GM23338 (cell line): ENCODE results near the gene SMYD3. TPM values are rescaled to one million over a fixed set of nuclear protein-coding genes. Genes with fewer than 3 reads are reported as not detected.
A peak's percentile ranks its signal among the peaks of the same experiment; 100 is the strongest.

Experiments
- ATAC-seq: fragments of 200-7000 bp; cut with Tn5 transposase; 3 replicates; pipeline ENCODE4 v1.9.1; 2020
- DNase-seq: peaks from one replicate; pipeline ENCODE4 v3.0.0-alpha.2; 2015; ENCODE audit warnings: low spot score
- H2AFZ ChIP-seq: fragments of 200-600 bp; sonication (generic); 2 replicates; pipeline ENCODE4 v1.8.0; 2016; ENCODE audit warnings: antibody characterized with exemption, mild to moderate bottlenecking, moderate library complexity
- H3F3A ChIP-seq: fragments of 200-600 bp; sonication (generic); replicated peaks from 2 replicates; pipeline ENCODE4 v1.8.0; 2017; ENCODE audit warnings: antibody characterized with exemption, mixed run types, low read depth
- H3K27ac ChIP-seq: fragments of 200-600 bp; sonication (generic); 2 replicates; pipeline ENCODE4 v1.6.1; 2016; ENCODE audit warnings: low read depth
- H3K27me3 ChIP-seq: fragments of 200-600 bp; sonication (generic); 2 replicates; pipeline ENCODE4 v1.8.0; 2016; ENCODE audit warnings: mild to moderate bottlenecking, mixed run types, moderate library complexity; ENCODE audit not compliant: insufficient read depth
- H3K36me3 ChIP-seq: fragments of 200-600 bp; sonication (generic); 2 replicates; pipeline ENCODE4 v1.8.0; 2016; ENCODE audit warnings: mild to moderate bottlenecking; ENCODE audit not compliant: insufficient read depth
- H3K4me1 ChIP-seq: fragments of 200-600 bp; sonication (generic); 2 replicates; pipeline ENCODE4 v1.8.0; 2016; ENCODE audit warnings: mild to moderate bottlenecking, moderate library complexity; ENCODE audit not compliant: insufficient read depth
- H3K4me2 ChIP-seq: fragments of 200-600 bp; sonication (generic); 2 replicates; pipeline ENCODE4 v1.7.1; 2017; ENCODE audit warnings: mixed run types
- H3K4me3 ChIP-seq: fragments of 200-600 bp; sonication (generic); 2 replicates; pipeline ENCODE4 v1.6.1; 2016; ENCODE audit warnings: mixed run types
- H3K79me2 ChIP-seq: fragments of 200-600 bp; sonication (generic); replicated peaks from 2 replicates; pipeline ENCODE4 v1.8.0; 2017; ENCODE audit warnings: mild to moderate bottlenecking; ENCODE audit not compliant: insufficient read depth
- H3K9me2 ChIP-seq: fragments of 200-600 bp; sonication (generic); 2 replicates; pipeline ENCODE4 v1.8.0; 2017; ENCODE audit not compliant: insufficient read depth
- H4K20me1 ChIP-seq: fragments of 200-600 bp; sonication (generic); replicated peaks from 2 replicates; pipeline ENCODE4 v1.8.0; 2017; ENCODE audit warnings: mild to moderate bottlenecking; ENCODE audit not compliant: insufficient read depth
- H3K27ac Mint-ChIP-seq: 2 replicates; pipeline ENCODE4 v1.8.0; 2020; ENCODE audit warnings: inconsistent platforms, mild to moderate bottlenecking, moderate library complexity, mixed read lengths
- H3K27me3 Mint-ChIP-seq: 3 replicates; pipeline ENCODE4 v1.8.0; 2022; ENCODE audit warnings: low read depth, mild to moderate bottlenecking, moderate library complexity, mixed read lengths, inconsistent platforms; ENCODE audit not compliant: insufficient read depth, poor library complexity
- H3K36me3 Mint-ChIP-seq: 3 replicates; pipeline ENCODE4 v1.8.0; 2021; ENCODE audit warnings: low read depth, mild to moderate bottlenecking, inconsistent platforms, moderate library complexity, mixed read lengths
- H3K4me1 Mint-ChIP-seq: 3 replicates; pipeline ENCODE4 v1.8.0; 2020; ENCODE audit warnings: mild to moderate bottlenecking, inconsistent platforms, mixed read lengths
- H3K4me3 Mint-ChIP-seq: 3 replicates; pipeline ENCODE4 v1.8.0; 2021; ENCODE audit warnings: moderate library complexity, mild to moderate bottlenecking, inconsistent platforms, mixed read lengths
- H3K9me3 Mint-ChIP-seq: 3 replicates; pipeline ENCODE4 v1.8.0; 2020; ENCODE audit warnings: moderate library complexity, mild to moderate bottlenecking, inconsistent platforms, mixed read lengths
- CREB1 ChIP-seq: fragments of 250-450 bp; sonication (Bioruptor Pico); IDR thresholded peaks from 2 replicates; pipeline ENCODE4 v1.5.0; 2020; ENCODE audit warnings: low read depth, mild to moderate bottlenecking, moderate library complexity
- EZH2 ChIP-seq: fragments of 200-600 bp; sonication (generic); IDR thresholded peaks from one replicate; pipeline ENCODE4 v1.8.0; 2017; ENCODE audit warnings: antibody characterized with exemption, mild to moderate bottlenecking, low read depth; ENCODE audit not compliant: unreplicated experiment
- JUNB ChIP-seq: IDR thresholded peaks from one replicate; pipeline ENCODE4 v1.6.1; 2016; ENCODE audit warnings: antibody characterized with exemption; ENCODE audit not compliant: unreplicated experiment
- NANOG ChIP-seq: IDR thresholded peaks from 2 replicates; pipeline ENCODE4 v1.6.1; 2016; ENCODE audit warnings: antibody characterized with exemption, borderline replicate concordance
- POLR2AphosphoS5 ChIP-seq: IDR thresholded peaks from 2 replicates; pipeline ENCODE4 v1.6.1; 2016; ENCODE audit warnings: antibody characterized with exemption, low read depth
- STAT1 ChIP-seq: IDR thresholded peaks from one replicate; pipeline ENCODE4 v1.6.1; 2016; ENCODE audit warnings: antibody characterized with exemption; ENCODE audit not compliant: unreplicated experiment
- ZNF114 ChIP-seq: fragments of 250-450 bp; sonication (Bioruptor Pico); IDR thresholded peaks from 2 replicates; pipeline ENCODE4 v1.5.0; 2020; ENCODE audit warnings: mild to moderate bottlenecking, moderate library complexity
- ZNF331 ChIP-seq: fragments of 250-450 bp; sonication (Bioruptor Pico); IDR thresholded peaks from 2 replicates; pipeline ENCODE4 v1.5.0; 2020; ENCODE audit warnings: low read depth, mild to moderate bottlenecking, moderate library complexity
- polyA plus RNA-seq: library from polyadenylated mRNA; unstranded; fragments of >200 nt; fragmentation: Nextera tagmentation; extraction: Ambion mirVana; gene quantifications from 2 replicates; pipeline ENCODE4 v1.2.1, GENCODE V29; 2016
- total RNA-seq: library from RNA; depleted of rRNA; stranded (reverse); fragments of >200 nt; shearing (Covaris generic); gene quantifications from 2 replicates; pipeline ENCODE4 v1.2.3, GENCODE V29; 2014
- TF ChIP-seq, protein P1 (sequence below), 2 experiments: fragments of 200-600 bp in 1 of 2; sonication (generic) in 1 of 2; conservative IDR thresholded peaks; 2 replicates each; pipeline versions ENCODE4 v1.5.1 to v1.6.1; 2016 to 2017; ENCODE audit warnings: antibody characterized with exemption in 2 of 2, low read depth in 2 of 2, mild to moderate bottlenecking in 2 of 2, moderate library complexity in 1 of 2
- TF ChIP-seq, protein P2 (sequence below): IDR thresholded peaks from one replicate; pipeline ENCODE4 v1.6.1; 2018; ENCODE audit warnings: antibody characterized with exemption; ENCODE audit not compliant: unreplicated experiment

Gene SMYD3
- total and polyA plus RNA-seq, 2 experiments from 2014 or later = 31.8 to 34.4 TPM

DNA sequence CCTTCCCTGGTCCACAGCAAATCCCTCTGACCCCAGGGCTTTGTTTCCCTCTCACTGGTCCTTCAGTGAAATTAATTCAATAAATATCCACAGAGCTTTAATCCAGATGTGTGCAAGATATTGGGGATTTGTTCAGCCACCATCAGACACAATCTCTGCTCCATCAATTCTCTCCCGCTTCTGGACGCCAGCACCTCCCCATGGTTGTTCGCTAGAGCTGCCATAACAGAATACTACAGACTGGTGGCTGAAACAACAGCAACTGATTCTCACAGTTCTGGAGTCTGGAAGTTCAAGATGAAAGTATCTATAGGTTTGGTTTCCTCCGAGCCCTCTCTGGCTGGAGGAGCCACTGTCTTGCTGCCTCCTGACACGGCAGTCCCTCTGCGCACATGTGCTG, 303.9 kb downstream of the SMYD3 start:
- Histone ChIP-seq H3F3A (no peaks in the 10 kb centered on the region), H3K27me3 (no peaks in the 10 kb centered on the region), H2AFZ (no peak overlapping the region), H3K79me2 (no peaks in the 10 kb centered on the region), H3K4me1 (no peaks in the 10 kb centered on the region), H3K36me3 (no peaks in the 10 kb centered on the region), H3K4me2 (no peak overlapping the region), H3K27ac (no peak overlapping the region), H4K20me1 (no peaks in the 10 kb centered on the region; the same call in 1 of the 2 replicates), H3K4me3 (no peak overlapping the region), H3K9me2 (no peaks in the 10 kb centered on the region)
- H3K27ac Mint-ChIP-seq = no peak overlapping the region
- ATAC-seq (no peak), DNase-seq (no peak)
- TF ChIP-seq, protein P1, sequence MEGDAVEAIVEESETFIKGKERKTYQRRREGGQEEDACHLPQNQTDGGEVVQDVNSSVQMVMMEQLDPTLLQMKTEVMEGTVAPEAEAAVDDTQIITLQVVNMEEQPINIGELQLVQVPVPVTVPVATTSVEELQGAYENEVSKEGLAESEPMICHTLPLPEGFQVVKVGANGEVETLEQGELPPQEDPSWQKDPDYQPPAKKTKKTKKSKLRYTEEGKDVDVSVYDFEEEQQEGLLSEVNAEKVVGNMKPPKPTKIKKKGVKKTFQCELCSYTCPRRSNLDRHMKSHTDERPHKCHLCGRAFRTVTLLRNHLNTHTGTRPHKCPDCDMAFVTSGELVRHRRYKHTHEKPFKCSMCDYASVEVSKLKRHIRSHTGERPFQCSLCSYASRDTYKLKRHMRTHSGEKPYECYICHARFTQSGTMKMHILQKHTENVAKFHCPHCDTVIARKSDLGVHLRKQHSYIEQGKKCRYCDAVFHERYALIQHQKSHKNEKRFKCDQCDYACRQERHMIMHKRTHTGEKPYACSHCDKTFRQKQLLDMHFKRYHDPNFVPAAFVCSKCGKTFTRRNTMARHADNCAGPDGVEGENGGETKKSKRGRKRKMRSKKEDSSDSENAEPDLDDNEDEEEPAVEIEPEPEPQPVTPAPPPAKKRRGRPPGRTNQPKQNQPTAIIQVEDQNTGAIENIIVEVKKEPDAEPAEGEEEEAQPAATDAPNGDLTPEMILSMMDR (conservative IDR thresholded peaks at IDR 0.05; ENCODE audit: low read depth in 2 of 2) = peak; percentile 28 to 42
- TF ChIP-seq POLR2AphosphoS5 = no peak
- no peaks in the 10 kb centered on the region for H3K9me3 Mint-ChIP-seq
- H3K4me3 Mint-ChIP-seq = no peak overlapping the region
- peaks cover 5% of the 10 kb centered on the region; the same call in 2 of the 3 replicates for H3K4me1 Mint-ChIP-seq
- H3K27me3 Mint-ChIP-seq = peaks cover 2% of the 10 kb centered on the region
- H3K36me3 Mint-ChIP-seq = no peaks in the 10 kb centered on the region

DNA sequence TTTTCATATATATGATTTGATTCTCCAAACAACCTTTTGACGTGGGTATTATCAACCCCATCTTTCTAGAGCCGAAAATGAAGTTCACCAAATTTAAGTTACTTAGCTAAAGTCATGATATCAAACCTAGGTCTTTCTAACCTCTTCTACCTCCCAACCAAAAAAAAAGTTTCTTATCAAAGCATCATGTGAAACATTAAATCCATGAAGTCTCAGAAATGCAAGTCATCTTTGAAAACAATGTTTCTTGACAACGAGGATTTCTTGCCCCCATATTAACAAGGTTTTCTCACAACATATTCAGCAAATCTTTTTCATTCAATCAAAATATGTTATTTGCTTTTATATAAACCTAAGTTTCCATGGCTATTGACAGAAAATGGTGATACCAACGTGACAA, 306.3 kb downstream of the SMYD3 start:
- H3K36me3 Mint-ChIP-seq = no peaks in the 10 kb centered on the region
- no peaks in the 10 kb centered on the region for H3K79me2 ChIP-seq
- H3K9me3 Mint-ChIP-seq = no peaks in the 10 kb centered on the region
- no peaks in the 10 kb centered on the region for H3F3A ChIP-seq
- H3K4me3 ChIP-seq = no peak overlapping the region
- ATAC-seq = no peak
- H3K9me2 ChIP-seq = no peaks in the 10 kb centered on the region
- no peaks in the 10 kb centered on the region for H3K27me3 ChIP-seq
- no peaks in the 10 kb centered on the region for H3K4me1 ChIP-seq
- H3K27me3 Mint-ChIP-seq = peaks cover 4% of the 10 kb centered on the region
- no peaks in the 10 kb centered on the region for H4K20me1 ChIP-seq
- H3K4me3 Mint-ChIP-seq = no peak overlapping the region
- DNase-seq = no peak
- no peak overlapping the region for H3K27ac ChIP-seq
- no peak overlapping the region for H3K27ac Mint-ChIP-seq
- no peaks in the 10 kb centered on the region for H3K36me3 ChIP-seq
- H2AFZ ChIP-seq = no peak overlapping the region
- no peak overlapping the region for H3K4me2 ChIP-seq
- peaks cover 15% of the 10 kb centered on the region; the same call in 2 of the 3 replicates for H3K4me1 Mint-ChIP-seq
- no peak for TF ChIP-seq CREB1 (CRISPR knock-in tag)
- no peak for TF ChIP-seq STAT1
- no peak for TF ChIP-seq JUNB
- TF ChIP-seq, protein P2, sequence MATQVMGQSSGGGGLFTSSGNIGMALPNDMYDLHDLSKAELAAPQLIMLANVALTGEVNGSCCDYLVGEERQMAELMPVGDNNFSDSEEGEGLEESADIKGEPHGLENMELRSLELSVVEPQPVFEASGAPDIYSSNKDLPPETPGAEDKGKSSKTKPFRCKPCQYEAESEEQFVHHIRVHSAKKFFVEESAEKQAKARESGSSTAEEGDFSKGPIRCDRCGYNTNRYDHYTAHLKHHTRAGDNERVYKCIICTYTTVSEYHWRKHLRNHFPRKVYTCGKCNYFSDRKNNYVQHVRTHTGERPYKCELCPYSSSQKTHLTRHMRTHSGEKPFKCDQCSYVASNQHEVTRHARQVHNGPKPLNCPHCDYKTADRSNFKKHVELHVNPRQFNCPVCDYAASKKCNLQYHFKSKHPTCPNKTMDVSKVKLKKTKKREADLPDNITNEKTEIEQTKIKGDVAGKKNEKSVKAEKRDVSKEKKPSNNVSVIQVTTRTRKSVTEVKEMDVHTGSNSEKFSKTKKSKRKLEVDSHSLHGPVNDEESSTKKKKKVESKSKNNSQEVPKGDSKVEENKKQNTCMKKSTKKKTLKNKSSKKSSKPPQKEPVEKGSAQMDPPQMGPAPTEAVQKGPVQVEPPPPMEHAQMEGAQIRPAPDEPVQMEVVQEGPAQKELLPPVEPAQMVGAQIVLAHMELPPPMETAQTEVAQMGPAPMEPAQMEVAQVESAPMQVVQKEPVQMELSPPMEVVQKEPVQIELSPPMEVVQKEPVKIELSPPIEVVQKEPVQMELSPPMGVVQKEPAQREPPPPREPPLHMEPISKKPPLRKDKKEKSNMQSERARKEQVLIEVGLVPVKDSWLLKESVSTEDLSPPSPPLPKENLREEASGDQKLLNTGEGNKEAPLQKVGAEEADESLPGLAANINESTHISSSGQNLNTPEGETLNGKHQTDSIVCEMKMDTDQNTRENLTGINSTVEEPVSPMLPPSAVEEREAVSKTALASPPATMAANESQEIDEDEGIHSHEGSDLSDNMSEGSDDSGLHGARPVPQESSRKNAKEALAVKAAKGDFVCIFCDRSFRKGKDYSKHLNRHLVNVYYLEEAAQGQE = no peak
- TF ChIP-seq NANOG = no peak
- no peak for TF ChIP-seq EZH2
- no peak for TF ChIP-seq ZNF331
- no peak for TF ChIP-seq ZNF114 (CRISPR knock-in tag)
